Bronchial epithelial cell (primary cell): ENCODE data around the gene ZNF423. TPM values are rescaled to one million over a fixed set of nuclear protein-coding genes. Genes with fewer than 3 reads are reported as not detected.

ENCODE experiments used
- DNase-seq: peaks from one replicate; pipeline ENCODE4 v3.0.0-alpha.2; 2010; ENCODE audit warnings: low read depth
- FAIRE-seq: peaks from 2 replicates; lab custom pipeline; 2011; peaks lifted over from hg19 to GRCh38; lab: Jason Lieb, UNC
- H3K27me3 ChIP-seq: 2 replicates; pipeline ENCODE4 v1.5.1; 2011; ENCODE audit warnings: low read length; ENCODE audit not compliant: control insufficient read depth, insufficient read depth
- H3K36me3 ChIP-seq: 2 replicates; pipeline ENCODE4 v1.5.1; 2011; ENCODE audit warnings: low read length; ENCODE audit not compliant: control insufficient read depth, insufficient read depth
- H3K4me3 ChIP-seq: 2 replicates; pipeline ENCODE4 v1.5.1; 2011; ENCODE audit warnings: mild to moderate bottlenecking, low read depth, low read length, control low read depth
- CTCF ChIP-seq: IDR thresholded peaks from 2 replicates; pipeline ENCODE4 v1.5.1; 2011; ENCODE audit warnings: mild to moderate bottlenecking, moderate library complexity, low read length, control low read depth, inconsistent platforms; ENCODE audit not compliant: insufficient read depth, severe bottlenecking
- total RNA-seq: library from RNA; depleted of rRNA; stranded (reverse); fragments of >200 nt; gene quantifications from 2 replicates; pipeline ENCODE4 v1.2.1, GENCODE V29; 2014

ZNF423 gene
- total RNA-seq, 1 donor from 2014 or later = under 0.01 TPM

- no peaks in the 10 kb centered on the region for H3K36me3 ChIP-seq
- H3K4me3 ChIP-seq = no peak overlapping the region
- TF ChIP-seq CTCF = no peak
- H3K27me3 ChIP-seq = no peaks in the 10 kb centered on the region
- FAIRE-seq (no peak), DNase-seq (no peak)
These were observed 388.2 kb downstream of the ZNF423 start for GRCh38 chr16:49467540-49468372.

- no peak for DNase-seq
- no peak for TF ChIP-seq CTCF
- no peak for FAIRE-seq
- Histone ChIP-seq H3K4me3 (no peak overlapping the region), H3K36me3 (no peaks in the 10 kb centered on the region), H3K27me3 (no peaks in the 10 kb centered on the region)
These were observed 389.0 kb downstream of the ZNF423 start for GRCh38 chr16:49466881-49467280.

GRCh38 chr16:49466529-49466831 is 389.4 kb downstream of the ZNF423 start:
- no peaks in the 10 kb centered on the region for H3K36me3 ChIP-seq
- FAIRE-seq (no peak), DNase-seq (no peak)
- TF ChIP-seq CTCF = no peak
- no peak overlapping the region for H3K4me3 ChIP-seq
- H3K27me3 ChIP-seq = no peaks in the 10 kb centered on the region

GRCh38 chr16:49465661-49466528 is 390.0 kb downstream of the ZNF423 start:
- no peaks in the 10 kb centered on the region for H3K27me3 ChIP-seq
- H3K4me3 ChIP-seq = no peak overlapping the region
- TF ChIP-seq CTCF = no peak
- DNase-seq (no peak), FAIRE-seq (peak; percentile 60)
- no peaks in the 10 kb centered on the region for H3K36me3 ChIP-seq

- Histone ChIP-seq H3K27me3 (no peaks in the 10 kb centered on the region), H3K4me3 (no peak overlapping the region), H3K36me3 (no peaks in the 10 kb centered on the region)
- DNase-seq = no peak
- no peak for TF ChIP-seq CTCF
- no peak for FAIRE-seq
These were observed 390.9 kb downstream of the ZNF423 start for GRCh38 chr16:49464877-49465504.
